GM21737 (cell line): ENCODE results near the gene LRRC8A.
A peak's percentile ranks its signal among the peaks of the same experiment; 100 is the strongest.

ENCODE experiments used
- ATAC-seq: cut with Tn5 transposase; IDR thresholded peaks from one replicate; pipeline ENCODE4 v1.9.1; 2021; ENCODE audit warnings: mild to moderate bottlenecking, moderate library complexity; ENCODE audit not compliant: unreplicated experiment

Gene LRRC8A

GRCh38 chr9:128899566-128900322 is 17.8 kb downstream of the LRRC8A start:
- ATAC-seq: no peak

DNA sequence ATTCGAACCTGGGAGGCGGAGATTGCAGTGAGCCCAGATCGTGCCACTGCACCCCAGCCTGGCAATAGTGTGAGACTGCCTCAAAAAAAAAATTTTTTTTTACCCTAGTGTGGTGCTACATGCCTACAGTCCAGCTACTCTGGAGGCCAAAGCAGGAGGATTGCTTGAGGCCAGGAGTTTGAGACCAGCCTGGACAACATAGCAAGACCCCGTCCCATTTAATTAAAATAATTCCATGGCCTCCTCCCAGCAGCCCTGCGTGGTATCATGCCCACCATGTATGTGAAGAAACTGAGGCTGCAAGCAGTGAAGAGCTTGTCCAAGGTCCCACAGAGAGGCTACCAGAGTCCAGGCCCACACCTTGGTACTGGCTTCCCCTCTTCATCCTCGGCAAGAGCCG is 19.4 kb downstream of the LRRC8A start:
- no peak for ATAC-seq

DNA sequence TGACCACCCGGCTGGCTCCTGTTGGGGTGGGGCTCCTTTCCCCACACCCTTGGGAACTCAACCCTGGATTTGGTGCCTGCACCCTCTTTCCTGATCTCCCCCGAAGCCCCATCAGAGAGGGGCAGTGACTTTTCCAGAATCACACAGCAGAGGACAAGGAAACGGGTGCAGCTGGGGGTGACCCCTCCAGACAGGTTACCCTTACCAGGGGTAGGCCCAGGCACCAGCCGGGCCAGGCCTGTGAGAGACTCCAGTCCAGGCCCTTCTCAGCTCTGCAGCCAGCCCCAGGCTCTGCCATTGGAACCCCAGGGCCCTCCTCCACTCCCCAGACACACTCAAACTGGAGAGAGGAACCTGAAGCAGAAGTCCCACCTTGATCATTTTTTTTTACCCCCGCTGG is 19.9 kb downstream of the LRRC8A start:
- no peak for ATAC-seq

DNA sequence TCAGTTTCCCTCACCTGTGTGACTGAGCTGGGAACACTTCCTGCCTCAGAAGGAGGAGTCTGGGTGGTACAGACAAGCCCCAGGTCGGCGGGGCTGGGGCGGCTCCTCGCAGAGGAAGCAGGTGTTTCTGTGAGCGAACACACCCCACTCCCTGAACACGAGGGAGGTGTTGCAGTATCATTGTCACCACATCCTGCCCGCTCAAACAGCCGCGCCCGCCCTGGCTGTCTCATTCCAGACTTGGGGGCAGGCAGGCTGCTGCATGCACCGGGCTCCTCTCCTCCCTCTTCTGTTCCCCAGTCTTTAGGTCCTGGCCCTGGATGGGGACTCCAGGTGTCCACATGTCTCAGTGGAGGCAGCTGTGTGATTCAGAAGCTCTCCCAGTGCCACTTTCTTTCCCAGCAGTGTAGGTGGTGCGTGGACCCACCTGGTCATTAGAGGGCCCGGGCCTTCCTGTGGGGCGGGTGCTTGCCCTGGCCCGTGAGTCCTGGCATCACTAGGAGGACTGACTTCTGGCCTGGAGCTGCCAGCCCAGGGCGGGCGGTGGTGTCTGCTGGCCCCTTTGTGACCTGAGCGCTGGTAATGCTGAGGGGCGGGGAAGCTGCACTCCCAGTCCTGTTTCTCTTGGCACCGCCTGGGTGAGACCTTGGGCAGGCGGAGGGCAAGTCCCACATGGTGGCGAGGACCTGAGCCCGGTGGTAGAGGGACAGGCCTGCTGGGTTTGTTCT is 20.6 kb downstream of the LRRC8A start:
- peak; percentile 80 for ATAC-seq

- no peak for ATAC-seq
Observed at GRCh38 chr9:128903079-128903461, 21.1 kb downstream of the LRRC8A start.

DNA sequence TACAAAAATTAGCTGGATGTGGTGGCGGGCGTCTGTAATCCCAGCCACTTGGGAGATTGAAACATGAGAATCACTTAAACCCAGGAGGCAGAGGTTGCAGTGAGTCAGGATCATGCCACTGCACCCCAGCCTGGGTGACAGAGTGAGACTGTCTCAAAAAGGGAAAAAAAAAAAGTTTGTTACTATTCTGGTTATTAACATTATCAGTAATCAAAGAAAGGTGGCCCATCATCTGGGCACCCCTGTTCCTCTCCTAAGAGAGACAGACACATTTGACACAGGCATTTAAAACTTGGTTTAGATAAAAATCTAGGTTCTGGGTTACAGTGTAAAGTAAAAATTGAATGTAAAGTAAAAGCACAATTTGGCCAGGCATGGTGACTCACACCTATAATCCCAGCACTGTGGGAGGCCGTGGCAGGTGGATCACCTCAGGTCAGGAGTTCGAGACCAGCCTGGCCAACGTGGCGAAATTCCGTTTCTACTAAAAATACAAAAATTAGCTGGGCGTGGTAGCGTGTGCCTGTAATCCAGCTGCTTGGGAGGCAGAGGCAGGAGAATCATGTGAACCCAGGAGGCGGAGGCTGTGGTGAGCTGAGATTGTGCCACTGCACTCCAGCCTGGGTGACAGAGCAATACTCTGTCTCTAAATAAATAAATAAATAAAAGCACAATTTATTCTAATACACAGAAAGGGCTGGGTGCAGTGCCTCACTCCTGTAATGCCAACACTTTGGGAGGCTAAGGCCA is 22.1 kb downstream of the LRRC8A start:
- no peak for ATAC-seq

GRCh38 chr9:128905964-128906363 is 24.0 kb downstream of the LRRC8A start:
- no peak for ATAC-seq

DNA sequence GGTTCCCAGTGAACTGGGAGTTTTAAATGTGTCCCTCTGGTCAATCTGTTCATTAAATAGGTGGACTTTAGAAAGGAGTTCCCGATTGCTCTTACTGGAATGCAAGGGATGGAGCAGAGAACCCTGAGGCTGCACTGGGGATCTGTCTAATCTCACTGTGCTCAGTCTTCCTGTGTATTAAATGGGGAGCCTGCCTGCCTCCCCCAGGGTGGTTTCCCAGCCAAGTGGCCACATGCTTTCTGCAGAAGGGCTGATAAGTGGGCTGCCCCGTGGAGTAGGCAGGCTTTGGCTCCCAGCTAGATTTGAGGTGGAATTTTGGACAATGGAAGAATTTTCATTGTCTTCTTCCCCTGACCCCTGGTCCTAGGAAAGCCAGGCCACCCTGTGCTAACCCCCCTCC is 24.8 kb downstream of the LRRC8A start:
- ATAC-seq: no peak

DNA sequence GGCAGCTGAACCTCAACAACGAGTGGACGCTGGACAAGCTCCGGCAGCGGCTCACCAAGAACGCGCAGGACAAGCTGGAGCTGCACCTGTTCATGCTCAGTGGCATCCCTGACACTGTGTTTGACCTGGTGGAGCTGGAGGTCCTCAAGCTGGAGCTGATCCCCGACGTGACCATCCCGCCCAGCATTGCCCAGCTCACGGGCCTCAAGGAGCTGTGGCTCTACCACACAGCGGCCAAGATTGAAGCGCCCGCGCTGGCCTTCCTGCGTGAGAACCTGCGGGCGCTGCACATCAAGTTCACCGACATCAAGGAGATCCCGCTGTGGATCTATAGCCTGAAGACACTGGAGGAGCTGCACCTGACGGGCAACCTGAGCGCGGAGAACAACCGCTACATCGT is 26.4 kb downstream of the LRRC8A start:
- ATAC-seq: no peak

- ATAC-seq: no peak
Observed at GRCh38 chr9:128909859-128910258, 27.9 kb downstream of the LRRC8A start.

DNA sequence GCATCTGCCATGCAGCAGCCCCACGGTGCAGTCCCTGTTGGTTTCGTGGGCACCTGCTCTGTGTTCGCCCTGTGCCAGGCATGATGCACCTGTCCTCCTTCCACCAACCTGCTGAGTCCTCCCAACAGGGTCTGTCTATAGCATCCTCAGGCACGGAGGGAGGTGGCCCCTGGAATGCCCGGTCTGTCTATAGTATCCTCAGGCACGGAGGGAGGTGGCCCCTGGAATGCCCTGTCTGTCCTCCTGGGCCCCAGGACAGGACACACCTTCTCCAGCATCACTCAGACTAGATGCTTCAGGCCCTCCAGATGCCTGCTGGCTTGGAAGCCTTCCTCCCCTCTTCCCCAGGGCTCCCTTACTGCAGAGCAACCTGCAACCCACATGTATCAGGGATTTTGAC is 29.0 kb downstream of the LRRC8A start:
- no peak for ATAC-seq

DNA sequence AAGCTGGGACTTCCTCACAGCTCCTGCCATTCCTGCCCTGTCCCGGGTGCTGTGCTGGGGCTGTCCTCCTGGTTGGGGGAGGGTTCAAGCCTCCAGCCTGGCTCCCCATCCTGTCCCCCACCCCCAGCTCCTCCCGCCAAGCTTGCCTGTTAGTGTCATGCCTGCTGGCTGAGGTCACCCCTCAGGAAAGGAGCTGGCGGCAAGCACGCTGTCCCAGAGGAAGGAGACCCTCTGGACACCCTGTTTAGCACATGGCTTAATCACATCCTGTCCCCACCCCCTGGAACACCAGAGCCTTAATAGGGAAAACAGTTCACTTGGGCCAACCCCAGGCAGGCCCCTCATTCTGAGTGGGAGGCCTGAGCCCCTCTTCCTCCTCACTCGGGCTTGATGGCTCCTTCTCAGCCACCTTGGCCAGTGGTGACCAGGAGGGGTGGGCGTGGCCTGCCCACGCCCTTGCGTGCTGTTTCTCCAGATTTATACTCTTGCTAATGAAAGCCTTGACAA is 29.6 kb downstream of the LRRC8A start:
- ATAC-seq: no peak

GRCh38 chr9:128912270-128912853 is 30.4 kb downstream of the LRRC8A start:
- no peak for ATAC-seq

GRCh38 chr9:128913048-128913900 is 31.3 kb downstream of the LRRC8A start:
- no peak for ATAC-seq

- ATAC-seq: no peak
Observed at GRCh38 chr9:128913995-128914772, 32.3 kb downstream of the LRRC8A start.

GRCh38 chr9:128916204-128916603 is 34.3 kb downstream of the LRRC8A start:
- ATAC-seq: no peak

DNA sequence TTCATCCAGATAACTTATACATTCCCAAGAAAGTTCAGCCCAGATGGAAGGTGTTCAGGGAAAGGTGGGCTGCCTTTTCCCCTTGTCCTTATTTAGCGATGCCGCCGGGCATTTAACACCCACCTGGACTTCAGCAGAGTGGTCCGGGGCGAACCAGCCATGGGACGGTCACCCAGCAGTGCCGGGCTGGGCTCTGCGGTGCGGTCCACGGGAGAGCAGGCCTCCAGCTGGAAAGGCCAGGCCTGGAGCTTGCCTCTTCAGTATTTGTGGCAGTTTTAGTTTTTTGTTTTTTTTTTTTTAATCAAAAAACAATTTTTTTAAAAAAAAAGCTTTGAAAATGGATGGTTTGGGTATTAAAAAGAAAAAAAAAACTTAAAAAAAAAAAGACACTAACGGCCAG is 34.8 kb downstream of the LRRC8A start:
- no peak for ATAC-seq

- ATAC-seq: no peak
Observed at GRCh38 chr9:128917151-128917849, 35.4 kb downstream of the LRRC8A start.

DNA sequence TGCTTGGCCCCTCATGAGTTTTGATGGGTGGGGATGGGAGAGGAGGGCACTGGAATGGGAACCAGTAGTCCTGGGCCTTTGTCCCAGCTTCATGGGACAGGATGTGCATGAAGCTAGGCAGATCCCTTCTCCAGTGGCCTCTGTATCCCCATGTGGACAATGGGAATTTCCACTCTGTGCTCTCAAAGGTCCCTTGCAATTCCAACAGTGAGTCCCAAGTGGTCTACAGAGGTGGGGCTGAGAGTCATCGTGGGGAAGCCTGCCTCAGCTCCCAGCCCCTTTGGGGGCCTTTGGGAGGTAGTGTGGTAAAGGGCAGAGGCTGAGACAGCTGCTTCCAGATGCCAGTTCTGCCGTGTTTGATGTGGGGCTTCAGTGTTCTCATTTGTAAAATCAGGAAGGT is 37.0 kb downstream of the LRRC8A start:
- no peak for ATAC-seq
